Nephron (organoid): ENCODE results near the gene MAF.

ENCODE experiments used
- H3K27ac Mint-ChIP-seq, 3 experiments: 2 replicates each; pipeline ENCODE4 v1.8.0; 2020; ENCODE audit warnings: mixed read lengths in 3 of 3, mild to moderate bottlenecking in 2 of 3, moderate library complexity in 1 of 3
- H3K27me3 Mint-ChIP-seq: 2 replicates; pipeline ENCODE4 v1.8.0; 2021; ENCODE audit warnings: low read depth, mild to moderate bottlenecking, moderate library complexity, mixed read lengths
- H3K36me3 Mint-ChIP-seq: 2 replicates; pipeline ENCODE4 v1.8.0; 2020; ENCODE audit warnings: low read depth, mixed read lengths
- H3K4me1 Mint-ChIP-seq: 2 replicates; pipeline ENCODE4 v1.8.0; 2020; ENCODE audit warnings: mixed read lengths
- H3K4me3 Mint-ChIP-seq, 3 experiments: 2 replicates each; pipeline ENCODE4 v1.8.0; 2020; ENCODE audit warnings: mild to moderate bottlenecking in 3 of 3, mixed read lengths in 3 of 3, moderate library complexity in 2 of 3
- H3K9me3 Mint-ChIP-seq: 2 replicates; pipeline ENCODE4 v1.8.0; 2020; ENCODE audit warnings: mixed read lengths
- CTCF ChIP-seq, 3 experiments: fragments of 200-600 bp; sonication (generic); IDR thresholded peaks; one replicate each; pipeline ENCODE4 v1.5.0; 2021; ENCODE audit warnings: antibody characterized with exemption in 3 of 3; ENCODE audit not compliant: unreplicated experiment in 3 of 3

MAF gene

DNA sequence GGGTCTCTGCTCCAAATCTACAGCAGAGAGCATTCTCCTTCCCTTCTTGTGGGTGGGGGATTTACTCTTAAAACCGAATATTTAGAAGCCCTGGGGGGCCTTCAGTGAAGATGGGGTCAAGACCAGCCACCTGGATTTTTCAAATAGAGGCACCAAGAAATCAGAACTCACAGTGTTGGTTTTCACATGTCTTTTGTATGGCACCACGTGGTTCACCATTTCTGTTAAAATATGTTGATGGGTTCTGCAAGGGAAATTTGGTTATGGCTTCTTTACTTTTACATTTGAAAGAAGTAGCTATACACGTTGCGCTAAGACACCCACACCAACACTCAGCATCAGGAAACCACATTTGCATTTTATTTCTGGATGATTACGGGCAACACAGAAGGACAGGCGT lies 17.7 kb downstream of the MAF start:
- Mint-ChIP-seq H3K27ac (no peak overlapping the region), H3K27me3 (peaks cover 27% of the 10 kb centered on the region), H3K4me1 (peaks cover 39% of the 10 kb centered on the region), H3K9me3 (no peaks in the 10 kb centered on the region), H3K4me3 (no peak overlapping the region), H3K36me3 (no peaks in the 10 kb centered on the region)
- no peak for TF ChIP-seq CTCF (IDR thresholded peaks at IDR 0.05; ENCODE audit: unreplicated experiment in 3 of 3)

GRCh38 chr16:79580453-79581191 lies 19.9 kb downstream of the MAF start:
- peaks cover 28% of the 10 kb centered on the region for H3K4me1 Mint-ChIP-seq
- no peaks in the 10 kb centered on the region for H3K9me3 Mint-ChIP-seq
- no peaks in the 10 kb centered on the region for H3K36me3 Mint-ChIP-seq
- H3K27me3 Mint-ChIP-seq: peaks cover 30% of the 10 kb centered on the region
- TF ChIP-seq CTCF (IDR thresholded peaks at IDR 0.05; ENCODE audit: unreplicated experiment in 3 of 3): no peak
- no peak overlapping the region for H3K4me3 Mint-ChIP-seq
- H3K27ac Mint-ChIP-seq: peak overlapping the region in 2 of 3 experiments; percentile 6 to 39

DNA sequence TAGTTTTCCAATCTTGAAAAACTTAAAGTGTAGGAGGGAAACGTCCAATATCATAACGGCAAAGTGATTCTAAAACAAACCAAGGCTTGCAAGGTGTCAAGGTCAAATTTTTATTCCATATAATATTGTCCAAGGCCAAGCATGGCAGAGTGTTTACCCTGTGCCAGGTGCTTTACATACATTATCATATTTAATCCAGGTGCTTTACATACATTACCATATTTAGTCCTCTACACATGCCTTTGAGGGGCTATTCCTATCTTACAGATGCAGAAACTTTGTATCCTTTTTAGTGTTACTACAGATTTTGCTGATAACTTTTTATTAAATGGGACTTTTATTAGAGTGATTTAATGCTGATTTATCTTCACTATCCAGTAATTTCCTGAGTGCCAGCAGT lies 23.9 kb downstream of the MAF start:
- Mint-ChIP-seq H3K9me3 (no peaks in the 10 kb centered on the region), H3K36me3 (no peaks in the 10 kb centered on the region), H3K27ac (no peak overlapping the region), H3K4me1 (peaks cover 30% of the 10 kb centered on the region), H3K27me3 (peaks cover 45% of the 10 kb centered on the region), H3K4me3 (no peak overlapping the region)
- TF ChIP-seq CTCF (IDR thresholded peaks at IDR 0.05; ENCODE audit: unreplicated experiment in 3 of 3): no peak

DNA sequence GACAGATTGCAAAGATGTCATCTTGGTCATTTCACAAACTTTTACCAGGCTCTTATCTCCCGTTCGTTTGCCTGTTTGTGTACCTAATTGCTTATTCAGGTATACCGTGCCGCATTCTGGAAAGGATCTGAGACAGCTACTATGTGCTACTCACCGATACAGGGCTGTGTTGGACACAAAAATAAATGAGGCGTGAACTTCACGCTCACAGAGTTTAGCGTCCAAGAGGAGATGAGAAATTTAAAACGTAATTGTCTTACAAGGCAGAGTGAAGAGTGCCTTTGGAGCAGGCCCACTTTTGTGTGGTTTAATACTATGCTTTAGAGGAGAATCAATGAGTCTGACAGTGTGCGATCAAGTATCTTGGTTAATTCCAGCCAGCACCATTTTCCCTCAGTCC lies 26.7 kb downstream of the MAF start:
- H3K4me1 Mint-ChIP-seq: peaks cover 21% of the 10 kb centered on the region
- H3K9me3 Mint-ChIP-seq: no peaks in the 10 kb centered on the region
- no peak for TF ChIP-seq CTCF (IDR thresholded peaks at IDR 0.05; ENCODE audit: unreplicated experiment in 3 of 3)
- H3K36me3 Mint-ChIP-seq: no peaks in the 10 kb centered on the region
- peaks cover 52% of the 10 kb centered on the region for H3K27me3 Mint-ChIP-seq
- no peak overlapping the region for H3K27ac Mint-ChIP-seq
- no peak overlapping the region for H3K4me3 Mint-ChIP-seq

- H3K4me1 Mint-ChIP-seq: peaks cover 21% of the 10 kb centered on the region
- TF ChIP-seq CTCF (IDR thresholded peaks at IDR 0.05; ENCODE audit: unreplicated experiment in 3 of 3): no peak
- H3K27me3 Mint-ChIP-seq: peaks cover 52% of the 10 kb centered on the region
- no peaks in the 10 kb centered on the region for H3K9me3 Mint-ChIP-seq
- no peak overlapping the region for H3K27ac Mint-ChIP-seq
- H3K4me3 Mint-ChIP-seq: no peak overlapping the region
- H3K36me3 Mint-ChIP-seq: no peaks in the 10 kb centered on the region
These were observed 27.5 kb downstream of the MAF start for GRCh38 chr16:79573071-79573470.

- peak overlapping the region in 1 of 3 experiments; percentile 44 for H3K4me3 Mint-ChIP-seq
- H3K4me1 Mint-ChIP-seq: peaks cover 21% of the 10 kb centered on the region
- peak overlapping the region in 2 of 3 experiments; percentile 40 to 50 for H3K27ac Mint-ChIP-seq
- no peaks in the 10 kb centered on the region for H3K9me3 Mint-ChIP-seq
- no peaks in the 10 kb centered on the region for H3K36me3 Mint-ChIP-seq
- no peak for TF ChIP-seq CTCF (IDR thresholded peaks at IDR 0.05; ENCODE audit: unreplicated experiment in 3 of 3)
- H3K27me3 Mint-ChIP-seq: peaks cover 47% of the 10 kb centered on the region
These were observed 28.5 kb downstream of the MAF start for GRCh38 chr16:79571903-79572535.
